CD4-positive, alpha-beta T cell treated with Interleukin-17A for 1 hour (primary cell): ENCODE measurements around the gene MBD1.
A peak's percentile ranks its signal among the peaks of the same experiment; 100 is the strongest.
"Not testable (repeated sequence)": the region's sequence is repeated elsewhere in the genome, so short reads cannot be mapped to it uniquely, and the experiment has no call there.

Source experiments
- DNase-seq: peaks from one replicate; pipeline ENCODE4 v3.0.0-alpha.2; 2020

MBD1 gene

DNA sequence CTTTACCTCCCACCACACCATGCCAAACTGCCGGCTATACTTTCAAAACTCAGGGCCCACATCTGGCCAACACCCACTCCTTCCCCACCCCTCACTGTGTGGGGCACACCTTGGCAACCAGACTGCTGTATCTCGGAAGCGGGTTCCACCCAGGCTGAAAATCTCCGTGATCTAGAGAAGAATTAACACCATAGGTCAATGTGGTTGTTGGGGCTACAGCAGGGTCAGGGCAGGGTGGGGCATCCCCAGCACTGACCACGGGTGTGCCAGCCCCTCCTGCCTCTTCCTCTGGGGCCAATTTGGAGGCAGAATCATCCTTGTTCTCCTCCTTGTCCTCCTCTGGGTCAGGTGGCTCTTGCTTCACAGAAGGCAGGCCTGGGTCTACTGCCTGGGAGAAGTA lies 8.8 kb downstream of the MBD1 start:
- no peak for DNase-seq

DNA sequence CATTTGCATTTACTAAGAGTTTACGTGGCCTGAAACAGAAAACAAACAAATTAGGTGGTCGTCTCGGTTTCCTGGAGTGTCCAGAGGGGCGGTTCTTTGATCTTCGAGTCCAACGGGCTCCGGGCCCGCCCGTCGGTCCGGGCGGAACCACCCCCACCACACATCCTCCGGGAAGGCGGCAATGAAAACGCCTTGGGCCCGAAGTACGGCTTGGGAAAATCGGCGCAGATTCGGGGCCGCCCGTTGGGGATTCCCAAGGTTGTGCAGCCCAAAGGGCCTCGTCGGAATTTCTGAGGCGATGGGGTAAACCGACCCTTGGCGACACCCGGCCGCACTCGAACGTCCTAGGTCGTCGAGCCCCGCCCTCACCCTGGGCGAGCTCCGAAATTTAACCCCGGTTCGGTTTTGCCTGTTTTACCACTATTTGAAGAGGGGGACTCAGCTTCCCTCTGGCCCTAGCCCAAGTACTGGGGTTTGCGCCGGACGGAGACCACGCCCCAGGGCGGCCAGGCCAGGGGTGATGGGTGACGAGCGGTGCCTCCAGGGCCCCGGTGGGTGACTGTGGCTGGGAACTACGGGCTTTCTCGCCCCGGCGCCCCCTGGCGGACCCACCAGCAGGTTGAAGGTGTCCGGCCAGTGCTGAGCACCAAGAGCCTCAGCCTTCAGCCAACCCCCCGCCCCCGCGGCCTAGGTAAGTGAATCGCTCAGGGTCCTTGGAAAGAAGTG lies 13.1 kb downstream of the MBD1 start:
- DNase-seq: peak; percentile 82

DNA sequence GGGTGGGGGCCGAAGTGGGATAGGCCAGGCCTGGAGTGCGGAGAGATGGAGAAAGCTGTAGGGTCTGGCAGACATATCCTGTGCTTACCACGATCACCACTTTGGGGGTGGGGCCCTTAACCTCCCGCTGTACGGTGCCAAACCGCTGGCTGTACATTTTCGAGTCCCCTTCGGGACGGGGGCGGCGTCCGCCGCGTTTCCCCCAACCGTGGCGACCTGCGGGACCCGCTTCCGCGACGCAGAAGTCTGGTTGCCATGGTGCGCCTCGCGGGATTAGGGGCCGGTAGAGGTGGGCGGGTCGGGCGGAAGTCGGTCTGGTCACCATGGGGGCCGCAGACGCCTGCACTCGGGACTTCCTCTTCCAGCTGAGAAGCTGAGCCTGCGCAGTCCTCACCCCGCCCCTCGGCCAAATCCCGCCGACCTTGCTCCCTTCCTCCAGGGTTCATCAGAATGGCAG lies 15.0 kb downstream of the MBD1 start, which contains the start of gene CFAP53:
TSS of gene CFAP53 (minus strand) at position 248 of the 457 bp plus-strand sequence. CDS start at position 157, 91 bp downstream.
- DNase-seq: peak; percentile 88

DNA sequence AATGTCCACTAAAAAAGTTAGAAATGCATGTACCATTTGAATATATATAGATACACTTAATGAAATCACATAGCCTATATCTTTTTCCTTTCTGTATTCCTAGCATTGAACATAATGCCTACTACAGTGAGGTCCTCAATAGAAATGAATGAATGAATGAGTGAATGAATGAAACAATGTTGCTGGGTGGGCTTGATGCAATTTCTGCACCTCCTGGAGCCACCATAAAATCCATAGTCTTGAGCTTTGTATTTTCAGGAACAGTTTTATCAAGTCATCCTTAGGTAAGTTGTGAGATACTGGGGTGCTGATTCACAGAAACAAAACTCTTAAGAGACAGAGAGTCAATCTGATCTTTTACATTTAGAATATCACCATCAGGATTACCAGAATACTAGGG lies 18.3 kb downstream of the MBD1 start:
- DNase-seq: no peak

DNA sequence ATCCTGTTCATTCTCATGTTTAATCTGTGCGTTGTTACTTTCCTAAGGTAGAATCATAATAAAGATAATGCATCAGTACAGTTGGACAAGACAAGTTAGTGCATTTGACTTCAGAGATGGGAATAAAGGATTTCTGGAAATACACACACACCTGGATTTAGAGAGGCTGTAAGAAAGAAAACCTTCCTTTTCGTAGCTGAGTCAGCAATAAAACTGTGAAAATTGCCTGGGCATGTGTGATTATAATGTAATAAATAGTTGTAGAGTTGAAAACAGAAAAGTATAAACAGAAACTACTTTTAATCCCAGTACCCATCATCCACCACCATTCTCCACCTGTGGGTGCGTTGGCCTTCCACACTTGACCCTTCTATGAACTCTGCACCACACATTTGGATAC lies 30.4 kb downstream of the MBD1 start:
- no peak for DNase-seq

DNA sequence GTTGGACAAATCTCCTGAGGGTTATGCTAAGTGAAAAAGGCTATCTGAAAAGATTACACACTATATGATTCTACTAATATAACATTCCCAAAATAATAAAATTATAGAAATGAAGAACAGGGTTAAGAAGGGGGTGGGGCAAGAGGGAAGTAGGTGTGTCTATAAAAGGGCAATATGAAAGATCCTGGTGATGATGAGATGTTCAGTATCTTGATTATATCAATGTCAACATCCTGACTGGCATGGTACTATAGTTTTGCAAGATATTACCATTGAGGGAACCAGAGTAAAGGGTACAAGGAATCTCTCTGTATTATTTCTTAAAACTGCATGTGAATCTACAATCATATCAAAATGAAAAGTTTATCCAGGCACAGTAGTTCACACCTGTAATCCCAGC lies 31.7 kb downstream of the MBD1 start:
- no peak for DNase-seq

DNA sequence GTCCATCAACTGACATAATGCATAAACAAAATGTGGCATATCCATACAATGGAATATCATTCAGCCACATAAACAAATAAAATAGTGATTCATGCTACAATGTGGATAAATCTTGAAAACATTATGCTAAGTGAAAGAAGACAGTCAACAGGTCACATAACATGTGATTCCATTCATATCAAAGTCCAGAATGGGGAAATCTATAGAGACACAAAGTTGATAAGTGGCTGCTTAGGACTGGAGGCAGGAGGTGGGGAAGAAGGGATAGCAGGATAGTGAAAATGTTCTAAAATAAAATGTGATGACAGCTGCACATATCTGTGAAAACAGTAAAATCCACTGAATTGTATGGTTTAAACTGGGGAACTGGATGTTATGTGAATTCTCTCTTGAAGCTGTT lies 33.8 kb downstream of the MBD1 start:
- no peak for DNase-seq

DNA sequence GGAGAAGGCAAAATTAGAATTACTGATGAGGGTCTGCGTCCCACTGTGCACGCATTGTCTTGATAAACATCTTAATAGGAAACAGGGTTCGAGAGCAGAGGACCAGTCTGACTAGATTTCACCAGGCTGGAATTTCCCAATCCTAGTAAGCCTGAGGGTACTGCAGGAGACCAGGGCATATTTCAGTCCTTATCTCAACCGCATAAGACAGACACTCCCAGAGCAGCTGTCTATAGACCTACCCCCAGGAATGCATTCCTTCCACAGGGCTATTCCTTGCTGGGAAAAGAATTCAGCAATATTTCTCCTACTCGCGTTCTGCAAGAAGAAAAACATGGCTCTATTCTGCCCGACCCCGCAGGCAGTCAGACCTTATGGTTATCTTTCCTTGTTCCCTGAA lies 39.6 kb downstream of the MBD1 start:
- not testable (repeated sequence) for DNase-seq

DNA sequence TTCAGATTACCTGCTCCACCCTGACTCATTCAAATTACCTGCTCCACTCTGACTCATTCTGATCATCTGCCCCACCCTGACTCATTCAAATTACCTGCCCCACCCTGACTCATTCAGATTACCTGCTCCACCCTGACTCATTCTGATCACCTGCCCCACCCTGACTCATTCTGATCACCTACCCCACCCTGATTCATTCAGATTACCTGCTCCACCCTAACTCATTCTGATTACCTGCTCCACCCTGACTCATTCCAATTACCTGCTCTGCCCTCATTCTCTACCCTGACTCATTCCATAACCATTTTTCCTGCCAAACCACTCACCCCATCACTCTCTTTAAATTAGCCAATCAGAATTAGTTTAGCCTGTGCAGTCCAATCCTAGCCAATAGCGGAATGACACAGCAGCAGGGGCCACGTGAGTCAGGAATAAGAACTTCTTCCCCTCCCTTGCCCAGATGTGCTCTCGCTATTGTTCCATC lies 41.2 kb downstream of the MBD1 start:
- no peak for DNase-seq

DNA sequence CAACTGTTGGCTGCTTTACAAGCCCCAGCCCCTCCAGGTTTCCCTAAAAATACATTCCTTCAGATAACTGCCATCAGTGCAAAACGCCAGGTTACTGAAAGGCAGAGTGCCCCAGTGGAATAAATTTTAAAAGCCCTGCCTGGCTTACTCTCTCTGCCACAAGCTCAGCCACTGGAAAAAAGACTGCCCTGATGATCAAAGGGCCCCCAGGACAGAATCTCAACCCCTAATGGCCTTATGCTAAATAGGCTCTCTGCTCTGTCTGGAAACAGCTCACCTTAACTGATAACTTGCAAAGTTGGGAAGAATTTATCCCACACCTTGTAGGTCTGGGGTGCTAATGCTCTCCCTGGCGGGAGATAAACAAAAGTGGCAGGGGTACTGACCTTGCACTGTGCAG lies 48.9 kb downstream of the MBD1 start:
- no peak for DNase-seq

DNA sequence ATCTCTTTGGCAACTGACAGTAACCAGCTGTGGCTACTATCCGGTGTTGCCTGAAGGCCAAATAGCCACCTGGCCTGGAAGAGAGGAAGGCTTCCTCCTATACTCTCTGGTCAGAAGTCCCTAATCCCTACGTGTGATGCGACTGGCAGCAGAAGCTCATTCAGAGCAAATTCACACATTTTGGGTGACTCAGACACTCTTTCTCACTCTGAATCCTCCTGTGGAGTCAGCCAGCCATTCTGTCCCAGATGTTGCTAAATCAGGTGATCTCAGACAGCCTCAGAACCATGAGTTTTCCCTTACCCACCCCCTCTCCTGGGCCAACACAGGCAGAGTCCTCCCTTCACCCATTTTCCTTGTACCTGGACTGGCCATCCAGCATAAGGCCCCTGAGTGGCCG lies 49.7 kb downstream of the MBD1 start:
- DNase-seq: no peak

DNA sequence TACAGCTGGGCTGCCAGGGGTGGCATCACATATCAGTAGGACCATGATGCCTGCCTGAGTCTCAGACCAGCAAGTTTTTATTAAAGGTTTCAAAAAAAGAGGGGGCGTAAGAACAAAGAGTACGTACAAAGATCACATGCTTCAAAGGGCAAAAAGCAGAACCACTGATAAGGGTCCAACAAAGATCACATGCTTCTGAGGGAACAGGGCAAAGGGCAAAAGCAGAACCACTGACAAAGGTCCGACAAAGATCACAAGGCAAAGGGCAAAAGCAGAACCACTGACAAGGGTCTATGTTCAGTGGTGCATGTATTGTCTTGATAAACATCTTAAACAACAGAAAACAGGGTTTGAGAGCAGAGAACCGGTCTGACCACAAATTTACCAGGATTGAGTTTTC lies 61.1 kb downstream of the MBD1 start:
- DNase-seq: not testable (repeated sequence)
